Skeletal muscle cell (primary cell): Measurements from ENCODE around the gene MTARC1.

Experiments used
- DNase-seq: peaks from one replicate; pipeline ENCODE4 v3.0.0-alpha.2; 2010; ENCODE audit warnings: low read depth
- H3K4me3 ChIP-seq: 2 replicates; pipeline ENCODE4 v1.5.1; 2011; ENCODE audit warnings: low read depth, mild to moderate bottlenecking, control low read depth, low read length, moderate library complexity

MTARC1 gene

GRCh38 chr1:220786337-220787068 is at the start of gene MTARC1:
Gene MTARC1, plus strand, starts transcription at chr1:220786913. Its CDS starts 32 bp downstream, at chr1:220786945.
- no peak for DNase-seq
- H3K4me3 ChIP-seq, result peak within 1 kb of the TSS; percentile 49

GRCh38 chr1:220741349-220741748 is 45.4 kb upstream of the MTARC1 start:
- no peak for DNase-seq
- no peak overlapping the region for H3K4me3 ChIP-seq

- DNase-seq, result no peak
- no peak overlapping the region for H3K4me3 ChIP-seq
Observed at GRCh38 chr1:220741825-220742224, 44.9 kb upstream of the MTARC1 start.

- no peak overlapping the region for H3K4me3 ChIP-seq
- no peak for DNase-seq
Observed at GRCh38 chr1:220742520-220742919, 44.2 kb upstream of the MTARC1 start.

GRCh38 chr1:220746851-220747250 is 39.9 kb upstream of the MTARC1 start:
- no peak for DNase-seq
- no peak overlapping the region for H3K4me3 ChIP-seq

- H3K4me3 ChIP-seq, result peak overlapping the region; percentile 66
Observed at GRCh38 chr1:220747437-220748088, 39.1 kb upstream of the MTARC1 start.

GRCh38 chr1:220748089-220748934 is 38.4 kb upstream of the MTARC1 start, which contains the start of gene MTARC2:
Gene MTARC2, plus strand, starts transcription at chr1:220748322. Its CDS starts 210 bp downstream, at chr1:220748532.
- peak within 1 kb of the TSS; percentile 66 for H3K4me3 ChIP-seq
- peak; percentile 41 for DNase-seq

More at GRCh38 chr1:220747437-220748088, 39.1 kb upstream of the MTARC1 start:
- no peak for DNase-seq

- DNase-seq, result no peak
- H3K4me3 ChIP-seq, result peak overlapping the region; percentile 66
Observed at GRCh38 chr1:220748936-220749335, 37.8 kb upstream of the MTARC1 start.

GRCh38 chr1:220750131-220750515 is 36.6 kb upstream of the MTARC1 start:
- H3K4me3 ChIP-seq, result no peak overlapping the region
- DNase-seq, result no peak

- H3K4me3 ChIP-seq, result no peak overlapping the region
- DNase-seq, result no peak
Observed at GRCh38 chr1:220751111-220751510, 35.6 kb upstream of the MTARC1 start.

- no peak for DNase-seq
Observed at GRCh38 chr1:220754212-220754917, 32.3 kb upstream of the MTARC1 start.

GRCh38 chr1:220754918-220755295 is 31.8 kb upstream of the MTARC1 start:
- DNase-seq, result no peak
- H3K4me3 ChIP-seq, result no peak overlapping the region

More at GRCh38 chr1:220754212-220754917, 32.3 kb upstream of the MTARC1 start:
- H3K4me3 ChIP-seq, result no peak overlapping the region

- no peak for DNase-seq
- no peak overlapping the region for H3K4me3 ChIP-seq
Observed at GRCh38 chr1:220755309-220755708, 31.4 kb upstream of the MTARC1 start.

GRCh38 chr1:220757441-220757840 is 29.3 kb upstream of the MTARC1 start:
- H3K4me3 ChIP-seq, result no peak overlapping the region
- no peak for DNase-seq

GRCh38 chr1:220759147-220759546 is 27.6 kb upstream of the MTARC1 start:
- no peak overlapping the region for H3K4me3 ChIP-seq
- no peak for DNase-seq

- no peak overlapping the region for H3K4me3 ChIP-seq
- no peak for DNase-seq
Observed at GRCh38 chr1:220761688-220762427, 24.9 kb upstream of the MTARC1 start.

- no peak for DNase-seq
- no peak overlapping the region for H3K4me3 ChIP-seq
Observed at GRCh38 chr1:220764757-220765156, 22.0 kb upstream of the MTARC1 start.

- H3K4me3 ChIP-seq, result no peak overlapping the region
- DNase-seq, result no peak
Observed at GRCh38 chr1:220767312-220768125, 19.2 kb upstream of the MTARC1 start.
